Keratinocyte (primary cell): ENCODE results near the gene SMTN.

Experiments used
- CTCF ChIP-seq, 3 experiments: IDR thresholded peaks in 1 of 3; conservative IDR thresholded peaks in 1 of 3; optimal IDR thresholded peaks in 1 of 3; 2 replicates in 2 of 3; 3 replicates in 1 of 3; pipeline versions ENCODE3 to v1.5.1; 2011; ENCODE audit warnings: low read length in 3 of 3, mild to moderate bottlenecking in 3 of 3, moderate library complexity in 2 of 3, control low read depth in 1 of 3, inconsistent platforms in 1 of 3; ENCODE audit not compliant: insufficient read depth in 2 of 3; ENCODE audit errors: extremely low read depth in 1 of 3
- EZH2 ChIP-seq: IDR thresholded peaks from one replicate; pipeline ENCODE4 v1.6.1; 2012; ENCODE audit warnings: inconsistent platforms, mild to moderate bottlenecking, low read length, moderate library complexity

GRCh38 chr22:31080848-31081649 lies at the start of gene SMTN:
- TF ChIP-seq EZH2 (no peak), CTCF (optimal IDR thresholded peaks at IDR 0.05 in 1 of 3, IDR thresholded peaks at IDR 0.05 in 1 of 3, conservative IDR thresholded peaks at IDR 0.05 in 1 of 3; ENCODE audit: extremely low read depth in 1 of 3, insufficient read depth in 2 of 3, low read length in 3 of 3) (no peak)
